Activated CD4-positive, alpha-beta T cell treated with anti-CD3 and anti-CD28 coated beads for 4 hours (primary cell): ENCODE data around the gene AJAP1.
"Not testable (repeated sequence)": the region's sequence is repeated elsewhere in the genome, so short reads cannot be mapped to it uniquely, and the experiment has no call there.

Experiments
- DNase-seq, 2 donors: peaks; one replicate each; pipeline ENCODE4 v3.0.0-alpha.2; 2020

Gene AJAP1

DNA sequence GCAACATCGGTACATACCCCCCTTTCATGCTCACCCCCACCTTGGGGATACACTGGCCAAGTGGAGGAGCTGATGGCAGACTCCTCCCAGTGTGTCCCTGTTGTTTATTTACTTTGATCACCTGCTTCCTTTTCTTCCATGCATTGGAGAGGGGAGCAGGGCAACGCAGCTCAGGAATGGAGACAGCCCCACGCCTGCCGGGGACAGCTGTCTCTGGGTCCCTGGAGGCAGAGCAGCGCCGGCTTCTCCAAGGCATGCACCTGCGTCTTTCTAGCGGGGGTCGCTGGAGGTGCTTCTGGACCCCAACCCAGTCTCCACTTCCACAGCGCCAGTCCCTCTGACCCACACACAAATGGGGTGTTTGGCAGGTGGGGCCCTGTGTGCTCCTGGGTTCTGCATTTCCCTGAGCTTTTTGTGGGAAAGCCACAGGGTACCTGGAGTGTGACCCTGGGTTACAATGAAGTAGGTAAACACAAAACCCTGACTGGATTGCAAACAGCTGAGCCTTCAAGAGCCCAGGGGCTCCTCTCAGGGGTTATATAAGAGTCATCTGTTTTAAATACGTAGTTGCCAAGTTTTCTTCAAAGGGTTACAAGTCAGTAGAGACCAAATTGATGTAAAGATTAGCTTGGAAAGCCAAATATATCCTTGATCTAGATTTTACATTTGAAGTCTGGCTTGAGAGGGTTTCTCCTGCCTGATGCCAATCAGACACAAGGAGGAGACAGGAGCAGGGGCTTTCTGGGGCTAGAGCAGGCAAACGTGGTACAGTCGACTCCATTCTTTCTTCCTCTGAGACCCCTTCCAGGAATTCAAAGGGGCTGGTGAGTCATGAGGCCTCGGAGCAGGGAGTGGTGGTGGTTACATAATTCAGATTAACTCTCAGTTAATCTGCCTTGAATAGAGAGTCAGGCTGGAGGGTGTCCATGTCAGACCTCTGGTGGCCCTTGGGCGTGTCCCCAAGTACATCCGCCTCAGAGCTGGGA, 4.5 kb downstream of the AJAP1 start:
- no peak for DNase-seq

DNA sequence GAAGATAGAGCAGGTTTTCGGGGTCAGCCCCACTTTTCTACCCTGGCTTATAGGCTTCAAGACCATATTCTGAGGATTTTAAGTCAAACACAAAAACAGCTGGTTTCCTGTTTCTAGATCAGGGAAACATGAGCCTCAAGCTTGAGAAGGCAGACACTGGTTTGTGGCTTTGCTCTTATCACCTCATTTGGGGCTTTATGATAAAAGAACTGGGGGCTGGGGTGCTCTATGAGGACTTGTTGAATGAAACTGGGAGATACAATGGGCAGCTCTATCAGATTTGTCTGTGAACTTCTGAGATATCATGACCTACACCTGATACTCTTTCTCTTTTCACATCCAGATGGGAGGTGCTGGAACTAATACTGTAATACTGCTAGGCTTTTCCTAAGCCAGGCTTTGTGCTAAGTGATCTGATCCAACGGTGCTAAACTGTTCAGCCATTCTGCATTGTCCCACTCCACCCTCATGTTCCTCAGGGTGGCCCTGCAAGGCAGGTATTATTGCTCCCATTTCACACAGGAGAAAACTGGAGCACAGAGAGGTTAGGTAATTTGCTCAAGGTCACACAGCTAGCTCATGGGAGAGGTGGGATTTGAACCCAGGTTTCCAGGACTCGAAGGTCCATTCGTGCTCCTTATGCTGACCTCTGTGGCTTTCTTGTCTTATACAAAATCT, 6.6 kb downstream of the AJAP1 start:
- no peak for DNase-seq

DNA sequence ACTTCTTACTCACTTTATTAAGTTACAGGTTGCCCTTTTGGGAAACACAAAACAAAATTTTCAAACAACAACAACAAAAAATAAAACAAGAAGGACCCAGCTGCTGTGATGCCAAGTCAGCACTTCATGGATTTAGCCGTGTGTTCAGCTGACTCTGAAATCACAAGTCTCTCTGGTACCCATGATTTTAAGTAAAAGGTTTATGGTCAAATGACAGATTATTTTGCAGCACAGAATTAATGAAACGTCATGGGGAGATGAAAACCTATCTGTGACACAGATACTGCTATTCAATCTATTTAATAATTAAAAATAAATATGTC, 7.1 kb downstream of the AJAP1 start:
- DNase-seq = no peak

DNA sequence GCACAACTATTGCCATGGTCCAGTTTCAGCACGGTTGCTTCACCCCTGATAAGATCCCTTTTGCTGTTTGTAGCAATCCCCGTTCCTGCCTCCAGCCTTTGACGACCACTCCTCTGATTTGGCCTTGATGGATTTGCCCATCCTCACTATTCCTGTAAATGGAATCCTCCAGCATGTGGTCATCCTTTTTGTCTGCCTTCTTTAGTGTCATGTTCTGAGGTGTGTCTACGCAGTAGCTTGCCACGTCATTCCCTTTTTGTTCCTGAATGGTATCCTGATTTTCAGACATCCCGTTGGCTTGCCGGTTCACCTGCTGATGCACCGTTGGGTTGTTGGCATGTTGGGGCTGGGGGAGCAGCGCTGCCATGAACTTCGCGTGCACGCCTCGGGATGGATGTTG, 7.8 kb downstream of the AJAP1 start:
- DNase-seq = no peak

DNA sequence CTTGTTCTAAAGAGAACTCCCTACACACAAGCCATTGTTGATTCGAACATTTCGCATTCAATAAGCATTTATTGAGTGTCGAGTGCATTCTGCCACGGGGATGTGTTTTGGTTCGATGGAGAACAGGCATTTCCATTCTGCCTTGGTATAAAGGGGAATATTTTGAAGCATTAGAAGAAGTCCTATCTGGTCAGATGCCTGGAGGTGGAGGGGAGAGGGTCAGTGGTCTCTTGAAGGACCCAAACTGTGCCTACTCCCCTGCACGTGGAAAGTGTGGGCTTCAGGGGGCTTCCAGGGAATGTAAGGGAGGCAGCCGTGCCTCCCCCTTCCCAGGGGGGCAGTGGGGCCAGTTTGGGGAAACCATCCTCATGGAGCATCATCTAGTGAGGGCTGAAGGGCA, 8.3 kb downstream of the AJAP1 start:
- no peak for DNase-seq

DNA sequence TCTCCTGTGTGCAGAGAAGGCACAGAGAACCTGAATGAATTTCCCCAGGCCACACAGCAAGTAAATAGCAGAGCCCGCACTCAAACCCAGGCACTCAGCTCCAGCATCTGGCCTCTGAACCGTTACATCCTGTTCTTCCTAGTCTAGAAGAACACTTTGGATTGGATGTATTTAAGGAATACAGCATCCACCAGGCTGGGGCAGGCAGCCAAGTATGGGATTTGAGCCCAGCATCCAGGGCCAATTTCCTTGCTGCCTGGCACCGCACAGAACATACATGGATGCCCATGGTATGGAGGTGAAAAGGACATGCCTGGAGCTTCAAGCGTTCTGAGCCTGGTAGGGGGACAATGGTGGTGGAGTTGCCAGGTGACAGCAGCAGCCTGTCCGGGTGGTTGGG, 9.7 kb downstream of the AJAP1 start:
- DNase-seq = no peak

DNA sequence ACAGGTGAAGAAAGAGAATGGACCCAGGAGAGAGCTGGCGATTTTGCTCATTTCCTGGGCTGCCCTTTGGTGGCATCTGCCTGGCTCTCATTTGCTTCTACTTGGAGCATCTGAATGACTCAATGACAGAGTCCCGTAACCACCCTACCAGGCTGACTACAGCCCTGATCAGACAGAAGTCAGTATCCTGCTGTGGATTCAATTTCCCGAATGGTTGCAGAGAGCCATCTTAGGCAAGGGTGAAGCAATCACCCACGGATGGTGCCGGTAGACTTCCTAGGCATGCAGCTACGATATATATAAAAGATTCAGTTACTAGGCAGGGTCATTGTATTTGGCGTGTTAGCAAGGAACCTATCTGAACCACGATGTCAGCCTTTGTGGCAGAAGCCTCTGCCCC, 10.2 kb downstream of the AJAP1 start:
- no peak for DNase-seq

DNA sequence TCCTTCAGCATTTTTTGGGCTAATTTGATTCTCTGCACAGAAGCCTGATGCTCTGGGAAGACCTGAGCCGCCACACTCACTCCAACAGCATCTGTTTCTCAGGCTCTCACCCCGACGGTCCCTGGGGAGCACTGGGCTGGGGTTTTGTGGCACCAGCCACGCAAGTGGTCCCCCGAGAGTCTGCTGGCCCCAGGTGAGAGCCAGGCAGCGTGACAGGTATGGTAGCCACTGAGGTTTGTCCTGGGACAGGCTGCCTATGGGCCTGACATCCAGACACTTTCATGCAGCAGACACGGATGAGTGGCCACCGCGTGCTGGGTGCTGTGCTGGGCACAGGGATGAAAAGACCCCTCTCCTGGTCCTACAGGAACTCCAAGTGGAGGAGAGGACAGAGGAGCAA, 11.0 kb downstream of the AJAP1 start:
- no peak for DNase-seq

DNA sequence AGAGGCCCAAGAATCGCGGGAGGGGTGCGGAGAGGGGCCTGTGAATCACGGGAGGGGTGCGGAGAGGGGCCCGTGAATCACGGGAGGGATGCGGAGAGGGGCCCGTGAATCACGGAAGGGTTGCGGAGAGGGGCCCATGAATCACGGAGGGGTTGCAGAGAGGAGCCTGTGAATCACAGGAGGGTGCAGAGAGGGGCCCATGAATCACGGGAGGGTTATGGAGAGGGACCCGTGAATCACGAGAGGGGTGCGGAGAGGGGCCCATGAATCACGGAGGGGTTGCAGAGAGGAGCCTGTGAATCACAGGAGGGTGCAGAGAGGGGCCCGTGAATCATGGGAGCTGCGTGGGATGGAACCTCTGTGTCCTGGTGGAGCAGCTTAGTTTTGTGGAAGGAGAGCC, 12.3 kb downstream of the AJAP1 start:
- DNase-seq = not testable (repeated sequence)

DNA sequence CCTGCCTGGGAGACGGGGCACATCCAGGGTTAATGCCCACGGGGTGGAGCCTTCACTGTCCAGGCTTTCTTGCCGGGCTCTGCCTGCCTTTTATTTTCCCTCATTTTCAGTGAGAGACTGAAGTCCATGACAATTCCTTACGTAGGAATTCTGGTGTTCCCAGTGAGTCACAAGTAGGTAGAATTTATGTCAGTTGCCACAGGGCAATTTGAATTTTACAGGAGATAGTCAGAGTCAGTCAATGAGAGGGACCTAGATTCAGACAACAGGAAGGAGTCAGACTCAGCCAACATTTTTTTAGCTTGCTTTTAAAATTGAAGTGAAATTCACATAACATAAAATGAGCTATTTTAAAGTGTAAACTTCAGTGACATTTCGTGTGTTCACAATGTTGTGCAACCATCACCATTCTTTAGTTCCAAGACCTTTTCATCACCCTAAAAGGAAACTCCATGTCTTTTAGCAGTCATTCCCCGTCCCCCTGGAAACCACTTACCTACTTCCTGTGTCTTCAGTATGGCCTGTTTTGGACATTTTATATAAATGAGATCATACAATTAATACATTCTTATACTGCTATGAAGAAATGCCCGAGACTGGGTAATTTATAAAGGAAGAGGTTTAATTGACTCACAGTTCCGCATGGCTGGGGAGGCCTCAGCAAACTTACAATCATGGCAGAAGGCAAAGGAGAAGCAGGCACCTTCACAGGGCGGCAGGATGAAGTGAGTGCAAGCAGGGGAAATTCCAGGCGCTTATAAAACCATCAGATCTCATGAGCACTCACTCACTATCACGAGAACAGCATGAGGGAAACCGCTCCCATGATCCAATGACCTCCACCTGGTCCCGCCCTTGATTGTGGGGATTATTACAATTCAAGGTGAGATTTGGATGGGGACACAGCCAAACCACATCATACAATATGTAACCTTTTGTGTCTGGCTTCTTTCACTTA, 14.6 kb downstream of the AJAP1 start:
- no peak for DNase-seq

DNA sequence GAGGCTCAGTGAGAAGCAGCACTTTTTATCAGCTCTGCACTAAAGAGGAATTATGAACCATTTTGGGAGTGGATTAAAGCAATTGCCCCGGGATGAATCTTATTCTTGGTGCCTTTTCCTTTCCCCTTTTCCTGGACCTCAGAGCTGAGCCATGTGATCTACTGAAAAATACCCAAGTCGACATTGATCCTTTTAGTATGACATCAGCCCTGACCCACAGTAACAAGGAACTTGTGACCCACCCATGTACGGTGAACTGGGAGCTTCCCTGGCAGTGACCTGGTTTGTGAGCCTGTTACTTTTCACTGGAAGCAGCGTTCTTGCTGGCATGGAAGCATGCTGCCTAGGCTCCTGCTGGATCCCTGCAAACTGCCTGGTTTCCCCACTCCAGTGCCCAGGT, 15.9 kb downstream of the AJAP1 start:
- no peak for DNase-seq

DNA sequence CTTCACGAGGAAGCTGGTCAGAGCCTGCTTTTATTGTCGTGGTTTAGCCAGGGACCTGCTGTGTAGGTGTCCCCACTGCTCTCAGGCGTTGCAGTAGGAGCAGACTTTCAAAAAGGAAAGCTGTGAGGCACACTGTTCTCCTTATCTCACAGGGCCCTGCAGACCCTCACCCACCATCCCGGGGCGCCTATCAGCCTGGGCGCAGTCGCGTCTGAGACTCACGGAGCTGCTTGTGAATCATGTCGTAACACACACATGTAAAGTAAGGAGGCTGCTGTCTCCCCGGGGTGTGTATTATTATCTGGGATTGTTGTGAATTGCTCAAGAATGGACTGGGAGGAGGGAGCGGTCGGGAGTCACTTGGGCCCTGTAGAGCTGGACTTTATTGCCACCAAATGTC, 17.4 kb downstream of the AJAP1 start:
- DNase-seq = no peak

DNA sequence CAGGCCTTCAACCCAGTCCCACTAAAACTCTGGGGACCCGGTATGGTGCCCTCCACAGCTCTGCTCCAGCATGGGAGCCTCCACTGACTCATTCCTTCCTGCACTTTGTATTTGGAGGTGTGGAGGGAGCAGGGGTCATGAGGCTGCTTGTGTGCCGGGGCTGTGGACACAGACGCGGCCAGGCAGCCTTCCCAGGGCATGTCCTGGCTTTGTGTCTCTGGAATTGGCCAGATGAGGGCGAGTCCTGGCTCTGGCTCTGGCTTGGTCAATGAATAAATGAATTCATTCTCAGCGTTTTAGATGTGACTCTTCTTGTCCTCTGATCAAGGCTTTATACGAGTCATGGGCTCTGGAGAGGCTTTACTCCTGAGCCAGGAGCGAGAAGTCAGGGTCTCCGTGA, 19.1 kb downstream of the AJAP1 start:
- no peak for DNase-seq

DNA sequence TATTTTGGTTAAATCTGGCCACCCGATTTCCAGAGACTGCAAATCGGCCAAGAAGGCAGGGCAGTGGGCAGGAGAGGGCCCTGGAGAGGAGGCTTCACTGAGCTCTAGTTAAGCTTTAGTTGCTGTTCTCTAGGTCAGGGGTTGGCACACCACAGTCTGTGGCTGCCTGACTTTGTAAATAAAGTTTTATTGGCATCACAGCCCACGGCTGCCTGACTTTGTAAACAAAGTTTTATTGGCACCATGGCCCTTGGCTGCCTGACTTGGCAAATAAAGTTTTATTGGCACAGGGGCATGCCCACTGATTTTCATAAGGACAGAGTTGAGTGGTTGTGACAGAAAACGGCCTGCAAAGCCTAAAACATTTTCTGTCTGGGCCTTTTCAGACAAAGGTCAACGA, 19.7 kb downstream of the AJAP1 start:
- no peak for DNase-seq

DNA sequence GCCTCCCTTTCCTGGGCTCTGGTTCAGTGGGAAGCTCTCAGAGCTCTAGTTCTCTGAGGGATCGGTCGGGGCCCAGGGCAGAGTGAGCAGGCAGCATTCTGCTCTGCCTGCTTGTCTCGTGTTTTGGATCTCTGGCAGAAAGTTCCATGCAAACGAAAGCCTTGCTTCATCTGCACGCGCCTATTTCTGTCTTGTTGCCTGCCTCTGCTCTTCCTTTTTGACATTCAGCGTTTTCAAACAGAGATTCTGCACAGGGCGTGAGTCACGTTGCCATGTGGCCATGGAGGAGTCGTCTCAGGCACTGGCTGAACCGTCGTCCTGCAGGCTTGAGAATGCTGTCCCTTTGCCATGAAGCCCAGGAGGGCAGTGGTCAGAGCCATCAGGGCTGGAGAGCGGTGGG, 20.3 kb downstream of the AJAP1 start:
- DNase-seq = no peak

DNA sequence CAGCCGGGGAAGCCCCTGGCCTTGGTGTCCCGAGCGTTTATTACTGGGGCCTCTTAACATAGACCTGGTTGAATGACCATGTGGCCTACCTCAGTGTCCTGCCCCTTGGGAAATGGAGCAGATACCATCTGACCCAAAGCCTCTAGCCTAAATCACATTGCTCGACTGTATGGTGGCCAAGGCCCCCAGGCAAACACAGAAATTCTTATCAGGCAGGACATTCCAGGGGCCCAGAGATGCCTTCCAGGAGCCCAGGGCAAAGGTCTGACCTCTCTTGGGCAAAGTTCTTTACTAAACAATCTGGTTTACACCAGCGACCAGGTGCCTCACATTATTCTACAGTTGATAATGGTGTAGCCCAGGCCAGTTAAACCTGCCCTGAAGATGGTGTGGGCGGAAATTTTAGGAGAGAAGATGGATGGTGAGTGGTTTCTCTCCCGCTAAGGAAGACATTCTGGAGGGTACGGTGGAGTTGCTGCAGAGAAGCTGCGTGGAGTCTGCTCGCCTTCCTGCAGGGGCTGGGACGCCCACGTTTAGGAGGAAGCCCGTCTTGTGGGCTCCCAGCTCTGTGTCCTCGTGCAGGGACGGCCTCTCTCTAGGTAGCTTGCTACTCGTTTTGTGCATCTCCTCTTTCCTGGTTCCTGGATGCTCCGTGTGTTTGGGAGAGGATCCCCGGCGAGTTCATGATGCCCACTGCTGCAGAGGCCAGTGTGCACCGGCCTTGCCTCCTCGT, 21.2 kb downstream of the AJAP1 start:
- DNase-seq = no peak

DNA sequence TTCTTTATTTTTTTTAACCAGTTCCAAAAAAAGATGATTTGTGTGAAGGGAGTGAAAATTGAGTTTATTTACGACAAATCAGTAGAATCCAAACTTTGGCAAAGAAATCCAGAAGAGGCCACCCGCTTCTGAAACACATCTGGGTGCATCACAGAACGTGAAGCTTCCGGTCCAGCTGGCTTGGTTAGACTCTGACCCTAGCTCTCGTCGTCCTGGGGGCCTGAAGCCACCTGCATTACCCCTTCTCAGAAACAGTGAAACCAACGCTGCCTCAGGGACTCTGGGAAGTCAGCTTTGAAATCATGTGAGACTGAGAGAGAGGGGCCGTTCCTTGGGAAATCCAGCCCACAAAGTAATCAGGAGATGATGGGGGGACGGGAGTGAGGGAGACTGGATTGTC, 21.8 kb downstream of the AJAP1 start:
- no peak for DNase-seq

DNA sequence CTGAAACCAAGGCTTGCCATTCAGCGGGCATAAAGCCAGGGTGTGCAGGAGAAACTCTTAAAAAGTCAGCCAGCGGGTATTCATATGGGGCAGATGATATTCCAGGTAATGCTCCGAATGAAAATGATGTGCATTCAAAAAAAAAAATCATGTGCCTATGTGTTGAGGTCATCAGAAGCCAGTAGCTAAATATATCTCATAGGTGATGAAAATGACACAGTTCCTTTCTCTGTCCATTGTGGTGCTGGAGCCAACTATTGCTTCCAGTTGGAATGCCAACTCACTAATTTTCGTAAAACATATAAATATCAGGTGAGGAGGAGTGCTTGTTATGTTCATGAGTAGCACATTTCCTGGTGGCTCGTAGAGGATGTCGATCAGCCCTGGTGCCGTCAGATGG, 23.2 kb downstream of the AJAP1 start:
- DNase-seq = no peak

DNA sequence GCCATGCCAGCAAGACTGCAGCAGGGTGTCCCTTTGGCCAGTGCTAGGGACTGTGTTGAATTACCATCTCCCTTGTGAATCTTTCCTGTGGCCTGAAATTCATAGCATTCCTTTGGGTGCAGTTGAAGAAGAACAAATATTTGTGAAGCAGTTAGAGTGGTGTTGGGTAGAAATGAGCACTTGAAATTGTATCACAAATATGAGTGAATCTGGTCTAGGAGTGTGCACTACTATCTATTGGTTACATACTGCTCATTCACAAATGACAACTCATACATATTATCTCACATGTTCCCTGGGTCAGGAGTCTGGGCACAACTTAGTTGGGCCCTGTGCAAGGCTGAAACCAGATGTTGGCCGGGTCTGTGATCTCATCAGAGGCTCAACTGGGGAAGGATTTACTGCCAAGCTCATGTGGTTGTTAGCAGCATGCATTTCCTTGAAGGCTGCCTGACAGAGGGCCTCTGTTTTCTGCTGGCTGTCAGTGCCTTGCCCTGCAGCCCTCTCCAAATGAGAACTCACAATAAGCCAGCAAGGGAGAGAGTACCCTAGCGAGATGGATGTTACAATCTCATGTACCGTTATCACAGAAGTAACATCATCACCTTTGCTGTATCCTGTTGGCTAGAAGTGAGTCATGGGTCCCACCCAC, 23.8 kb downstream of the AJAP1 start:
- no peak for DNase-seq

DNA sequence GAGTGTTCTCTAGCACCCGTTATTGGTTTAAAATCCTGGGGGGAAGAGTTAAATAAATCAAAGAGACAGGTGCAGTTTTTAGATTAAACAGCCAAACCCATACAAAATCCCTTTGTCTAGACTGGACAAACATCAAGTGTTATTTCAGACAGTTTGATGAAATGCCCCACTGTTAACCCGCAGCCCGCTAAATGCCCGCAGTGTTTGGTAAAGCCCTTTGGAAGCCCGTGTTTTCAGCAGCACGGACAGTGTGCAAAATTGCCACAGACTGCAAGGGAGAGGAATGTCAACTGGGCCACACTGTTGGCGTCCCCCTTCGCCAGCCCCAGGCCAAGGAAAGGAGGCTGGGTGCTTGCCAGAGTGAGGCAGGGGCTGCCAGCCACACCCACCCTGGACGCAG, 26.6 kb downstream of the AJAP1 start:
- DNase-seq = no peak

DNA sequence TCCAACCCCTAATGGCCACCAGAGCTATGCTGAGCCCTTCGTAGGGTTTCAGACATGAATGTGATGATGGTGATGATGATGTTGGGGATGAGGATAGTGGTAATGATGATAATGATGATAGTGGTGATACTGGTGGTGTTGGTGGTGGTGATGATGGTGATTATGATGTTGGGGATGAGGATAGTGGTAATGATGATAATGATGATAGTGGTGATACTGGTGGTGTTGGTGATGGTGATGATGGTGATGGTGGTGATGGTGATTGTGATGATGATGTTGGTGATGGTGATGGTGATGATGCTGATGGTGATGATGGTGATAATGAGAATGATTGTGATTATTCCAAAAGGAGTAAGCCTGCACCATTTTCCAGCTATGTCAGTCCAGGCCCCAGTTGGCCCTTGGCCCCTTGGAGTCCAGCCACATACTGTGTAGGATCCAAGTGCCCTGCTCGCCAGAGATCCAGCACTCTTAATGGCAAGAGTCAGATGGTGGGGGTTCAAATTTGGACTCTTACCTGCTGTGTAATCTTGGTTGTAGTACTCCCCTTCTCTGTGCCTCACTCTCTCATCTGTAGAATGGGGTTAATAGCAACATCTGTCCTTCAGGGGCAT, 28.3 kb downstream of the AJAP1 start:
- no peak for DNase-seq

DNA sequence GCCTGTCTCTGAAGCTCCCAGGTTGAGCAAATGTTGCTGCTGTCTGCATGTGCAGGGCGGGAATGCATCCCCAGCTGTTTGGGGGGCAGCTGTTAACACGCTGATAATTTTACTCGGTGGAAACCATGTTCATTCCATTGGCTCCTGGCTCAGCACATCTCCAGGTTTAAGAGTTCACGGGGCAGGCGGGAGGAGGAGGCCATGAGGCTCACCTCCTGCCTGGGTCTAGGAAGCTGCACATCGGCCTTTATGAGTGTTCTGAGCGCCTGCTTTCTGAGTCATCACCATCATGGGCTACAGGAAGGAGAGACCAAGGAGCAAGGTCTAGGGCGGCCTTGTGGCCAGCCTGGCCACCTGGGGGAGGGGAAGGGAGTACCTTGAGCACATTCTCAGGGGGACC, 29.7 kb downstream of the AJAP1 start:
- DNase-seq = no peak
